Heart right ventricle (tissue), 16 donors: ENCODE measurements around the gene RAPGEF2. TPM values are rescaled to one million over a fixed set of nuclear protein-coding genes. Genes with fewer than 3 reads are reported as not detected.

Experiments
- ATAC-seq, 8 donors: fragments of 200-7000 bp; cut with Tn5 transposase; one replicate each; pipeline ENCODE4 v1.9.1; 2020; ENCODE audit warnings: mild to moderate bottlenecking in 8 of 8, moderate library complexity in 8 of 8, moderate number of reproducible peaks in 1 of 8
- DNase-seq, 2 donors: peaks; one replicate each; pipeline ENCODE4 v3.0.0-alpha.2; 2020
- H3K27ac ChIP-seq, 10 donors: fragments of 200-600 bp; sonication (generic) in 2 of 10; one replicate each; pipeline versions ENCODE4 v1.5.0 to v1.8.0; 2020 to 2022; ENCODE audit warnings: mild to moderate bottlenecking in 3 of 10
- H3K27me3 ChIP-seq, 7 donors: fragments of 200-600 bp; one replicate each; pipeline ENCODE4 v1.8.0; 2021 to 2022; ENCODE audit warnings: mild to moderate bottlenecking in 2 of 7
- H3K36me3 ChIP-seq, 9 donors: fragments of 200-600 bp; sonication (generic) in 1 of 9; one replicate each; pipeline versions ENCODE4 v1.5.0 to v1.8.0; 2020 to 2022; ENCODE audit warnings: mild to moderate bottlenecking in 2 of 9
- H3K4me1 ChIP-seq, 9 donors: fragments of 200-600 bp; sonication (generic) in 1 of 9; one replicate each; pipeline versions ENCODE4 v1.5.0 to v1.8.0; 2020 to 2022; ENCODE audit warnings: mild to moderate bottlenecking in 4 of 9
- H3K4me3 ChIP-seq, 10 donors: fragments of 200-600 bp; sonication (generic) in 2 of 10; one replicate each; pipeline versions ENCODE4 v1.5.0 to v1.8.0; 2020 to 2022; ENCODE audit warnings: mild to moderate bottlenecking in 7 of 10, moderate library complexity in 2 of 10
- H3K9me3 ChIP-seq, 11 donors: fragments of 200-600 bp in 10 of 11; sonication (generic) in 2 of 11; one replicate each; pipeline versions ENCODE4 v1.5.0 to v1.8.0; 2013 to 2022; ENCODE audit warnings: mild to moderate bottlenecking in 2 of 11, control low read depth in 1 of 11, moderate library complexity in 1 of 11
- CTCF ChIP-seq, 9 donors: fragments of 200-600 bp; sonication (generic) in 2 of 9; IDR thresholded peaks; one replicate each; pipeline versions ENCODE4 v1.5.0 to v1.8.0; 2021 to 2022; ENCODE audit warnings: antibody characterized with exemption in 9 of 9, mild to moderate bottlenecking in 5 of 9, moderate library complexity in 1 of 9
- WGBS, 2 donors: extraction: QIAGEN DNeasy Blood & Tissue Kit; methylation state at CpG; one replicate each; pipeline ENCODE4 v1.1.7; 2013; ENCODE audit warnings: inconsistent platforms in 1 of 2; 5-methylcytosine and 5-hydroxymethylcytosine counted together
- intact Hi-C, 10 donors: fragments of 100-400 bp; cut with DNase I; formaldehyde crosslinking; loops; one replicate each; pipeline versions ENCODE4 v1.11.1 to v1.14.2; 2022
- polyA plus RNA-seq, 2 donors: library from polyadenylated mRNA; stranded (reverse); fragments of 200-250 nt; gene quantifications; one replicate each; pipeline ENCODE4 v1.2.3, GENCODE V29; 2013
- total RNA-seq, 10 donors: library from RNA; stranded (reverse); fragmentation: NEBNext Ultra II Directional in 3 of 10; extraction: Animal tissue kit (Norgen Biotek cat#: 25700) in 3 of 10; gene quantifications; one replicate each; pipeline versions ENCODE4 v1.2.1 to v1.2.4, GENCODE V29; 2021 to 2023
- donor health status: Arrhythmogenic right ventricular cardiomyopathy.
- donor health status: ischemic (EF 13 %, LVEDD 7.1; RV severe dilation, severe dysfunction).
- donor health status: healthy with polysubstance abuse.
- donor health status: DM: no; HTN: yes; CAD: no.
- donor health status: DM: no; HTN: no; CAD: no.
- donor health status: ischemic (EF 25% LVEDD 6.9; RV normal size, moderate dysfunction).
- donor health status: ischemic (EF 25% LVEDD 5.7; RV mildly dilated, moderate dysfunction).
- donor health status: healthy.
- donor health status: DM: yes; HTN: yes; CAD: no.
- donor health status: Ischemic cardiomyopathy.
- donor health status: ischemic (EF 35%, LVEDD 5.7; RV mildly dilated, moderate dysfunction).
- donor health status: nonischemic (EF 11% LVEDD 7.7; RV severe dilation, severe dysfunction).
- donor health status: DM: yes; HTN: yes; CAD: no.
- donor health status: PGD.
- donor health status: ischemic (EF 29% LVEDD 5.4; RV normal size, mild dysfunction).
- donor health status: nonischemic (EF 23%, LVEDD 6.1; RV moderate dilation, normal function).

RAPGEF2 gene
- total and polyA plus RNA-seq, 12 donors: 9.2 to 68.8 (median 53.7) TPM

GRCh38 chr4:159334461-159334860 lies 231.6 kb downstream of the RAPGEF2 start:
- Histone ChIP-seq H3K27ac (peak overlapping the region in 8 of 10 donors; percentile 11 to 82 (median 61)), H3K4me3 (no peak overlapping the region), H3K27me3 (no peaks in the 10 kb centered on the region), H3K4me1 (peaks cover 0 to 15% (median 10%) of the 10 kb centered on the region in 9 donors), H3K9me3 (no peaks in the 10 kb centered on the region), H3K36me3 (peaks cover 0 to 99% (median 35%) of the 10 kb centered on the region in 9 donors)
- intact Hi-C loops: loop anchor here in 1 of 10 donors (10.0 kb wide), 1 partner anchor 110 kb away; no protein-coding TSS in a partner anchor
- ATAC-seq: peak; percentile 29 to 87 (median 62)
- no peak for TF ChIP-seq CTCF (IDR thresholded peaks at IDR 0.05)
- 72 to 78% methylated on average over 1 of the region's 1 CpG for WGBS, 2 donors
- no peak for DNase-seq

GRCh38 chr4:159337041-159337440 lies 234.2 kb downstream of the RAPGEF2 start:
- Histone ChIP-seq H3K36me3 (peaks cover 0 to 97% (median 34%) of the 10 kb centered on the region in 9 donors), H3K9me3 (no peaks in the 10 kb centered on the region), H3K27ac (no peak overlapping the region), H3K4me3 (no peak overlapping the region), H3K4me1 (peaks cover 0 to 15% (median 10%) of the 10 kb centered on the region in 9 donors), H3K27me3 (no peaks in the 10 kb centered on the region)
- WGBS, 2 donors: 73 to 80% methylated on average over 2 of the region's 2 CpGs
- DNase-seq (no peak), ATAC-seq (no peak)
- intact Hi-C loops: loop anchor here in 1 of 10 donors (10.0 kb wide), 1 partner anchor 112 kb away; no protein-coding TSS in a partner anchor
- TF ChIP-seq CTCF (IDR thresholded peaks at IDR 0.05): no peak

- H3K9me3 ChIP-seq: no peaks in the 10 kb centered on the region
- DNase-seq (no peak), ATAC-seq (no peak)
- H3K4me1 ChIP-seq: peaks cover 0 to 24% (median 8%) of the 10 kb centered on the region in 9 donors
- H3K36me3 ChIP-seq: peaks cover 0 to 97% (median 47%) of the 10 kb centered on the region in 9 donors
- WGBS, 2 donors: 84 to 92% methylated on average over 2 of the region's 2 CpGs
- intact Hi-C loops: loop anchor here in 1 of 10 donors (10.0 kb wide), 1 partner anchor 127 kb away; no protein-coding TSS in a partner anchor
- no peak overlapping the region for H3K4me3 ChIP-seq
- H3K27ac ChIP-seq: no peak overlapping the region
- no peak for TF ChIP-seq CTCF (IDR thresholded peaks at IDR 0.05)
- no peaks in the 10 kb centered on the region for H3K27me3 ChIP-seq
These were observed 238.6 kb downstream of the RAPGEF2 start for GRCh38 chr4:159341522-159341921.

DNA sequence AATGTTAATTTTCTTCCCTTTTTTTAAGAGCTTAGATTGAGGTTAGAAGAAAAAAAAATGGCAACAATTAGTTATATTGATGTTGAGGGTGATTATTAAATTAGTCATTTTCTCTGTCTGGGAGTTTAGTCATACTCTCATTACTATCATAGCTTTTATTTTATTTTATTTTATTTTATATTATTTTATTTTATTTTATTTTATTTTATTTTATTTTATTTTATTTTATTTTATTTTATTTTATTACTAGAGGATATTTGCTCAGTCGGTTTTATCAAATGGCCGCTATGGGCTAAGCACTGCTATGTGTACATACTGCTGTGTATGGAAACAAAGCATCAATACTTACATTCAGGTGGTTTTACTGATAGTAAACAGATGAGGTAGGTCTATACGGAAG lies 239.5 kb downstream of the RAPGEF2 start:
- no peaks in the 10 kb centered on the region for H3K9me3 ChIP-seq
- ATAC-seq: no peak
- DNase-seq: no peak
- 93 to 94% methylated on average over 3 of the region's 3 CpGs for WGBS, 2 donors
- no peak for TF ChIP-seq CTCF (IDR thresholded peaks at IDR 0.05)
- H3K27ac ChIP-seq: no peak overlapping the region
- intact Hi-C loops: loop anchor here in 1 of 10 donors (10.0 kb wide), 1 partner anchor 128 kb away; no protein-coding TSS in a partner anchor
- H3K27me3 ChIP-seq: no peaks in the 10 kb centered on the region
- H3K4me3 ChIP-seq: no peak overlapping the region
- H3K4me1 ChIP-seq: peaks cover 0 to 27% (median 8%) of the 10 kb centered on the region in 9 donors
- H3K36me3 ChIP-seq: peaks cover 0 to 98% (median 51%) of the 10 kb centered on the region in 9 donors
